Aorta (tissue), 5 donors: ENCODE measurements around the gene FKBP15. TPM values are rescaled to one million over a fixed set of nuclear protein-coding genes. Genes with fewer than 3 reads are reported as not detected.

Experiments
- ATAC-seq: fragments of 200-7000 bp; cut with Tn5 transposase; one replicate; pipeline ENCODE4 v1.9.1; 2022; ENCODE audit warnings: moderate library complexity; ENCODE audit not compliant: low FRiP score
- DNase-seq, 2 donors: peaks; one replicate each; pipeline ENCODE4 v3.0.0-alpha.2; 2020
- H3K27ac ChIP-seq, 2 donors: one replicate each; pipeline ENCODE4 v1.5.1; 2013; ENCODE audit warnings: low read length in 2 of 2, mild to moderate bottlenecking in 2 of 2, moderate library complexity in 2 of 2, control low read depth in 1 of 2, inconsistent platforms in 1 of 2, low read depth in 1 of 2
- H3K27me3 ChIP-seq, 2 donors: one replicate each; pipeline ENCODE4 v1.6.1; 2013; ENCODE audit warnings: control low read depth in 1 of 2, low read length in 1 of 2, mild to moderate bottlenecking in 1 of 2, moderate library complexity in 1 of 2; ENCODE audit not compliant: insufficient read depth in 2 of 2, control insufficient read depth in 1 of 2
- H3K36me3 ChIP-seq, 2 donors: one replicate each; pipeline ENCODE4 v1.6.1; 2013; ENCODE audit warnings: control low read depth in 1 of 2, low read length in 1 of 2, mild to moderate bottlenecking in 1 of 2; ENCODE audit not compliant: insufficient read depth in 2 of 2, control insufficient read depth in 1 of 2
- H3K4me1 ChIP-seq, 2 donors: one replicate each; pipeline ENCODE4 v1.6.1; 2013; ENCODE audit warnings: low read length in 2 of 2, control low read depth in 1 of 2, mild to moderate bottlenecking in 1 of 2, moderate library complexity in 1 of 2; ENCODE audit not compliant: insufficient read depth in 2 of 2, control insufficient read depth in 1 of 2
- H3K4me3 ChIP-seq, 2 donors: one replicate each; pipeline ENCODE4 v1.5.1; 2013; ENCODE audit warnings: low read length in 2 of 2, control low read depth in 1 of 2, mild to moderate bottlenecking in 1 of 2
- H3K9me3 ChIP-seq: one replicate; pipeline ENCODE4 v1.6.1; 2013; ENCODE audit warnings: mild to moderate bottlenecking, low read length; ENCODE audit not compliant: control insufficient read depth
- WGBS, 2 donors: extraction: QIAGEN DNeasy Blood & Tissue Kit; methylation state at CpG; one replicate each; pipeline ENCODE4 v1.1.7; 2013; 5-methylcytosine and 5-hydroxymethylcytosine counted together
- intact Hi-C, 2 donors: fragments of 100-400 bp; cut with DNase I; formaldehyde crosslinking; loops; one replicate each; pipeline versions ENCODE4 v1.14.2 to v1.15.0; 2022
- polyA plus RNA-seq, 2 donors: library from polyadenylated mRNA; stranded (reverse); fragments of 200-250 nt; gene quantifications; one replicate each; pipeline ENCODE4 v1.2.3, GENCODE V29; 2013
- total RNA-seq, 2 donors: library from RNA; stranded (reverse); fragmentation: NEBNext Ultra II Directional; extraction: Animal tissue kit (Norgen Biotek cat#: 25700); gene quantifications; one replicate each; pipeline ENCODE4 v1.2.1, GENCODE V29; 2021
- donor health status: healthy with polysubstance abuse.
- donor health status: Bipolar disorder and iron deficiency.
- donor health status: DM: no; HTN: no; CAD: no.
- donor health status: DM: no; HTN: no; CAD: no.
- donor health status: DM: yes; HTN: yes; CAD: no.

FKBP15 gene
- total and polyA plus RNA-seq, 4 donors = 8.4 to 48.3 (median 20.2) TPM

GRCh38 chr9:113222482-113222841 is 1.4 kb upstream of the FKBP15 start:
- intact Hi-C loops = no loop called here
- peaks cover 0 to 13% of the 10 kb centered on the region in 2 donors for H3K4me1 ChIP-seq
- H3K27me3 ChIP-seq = no peaks in the 10 kb centered on the region
- no peak overlapping the region for H3K27ac ChIP-seq
- WGBS, 2 donors = 33% methylated on average over 5 of the region's 5 CpGs
- peak overlapping the region in 1 of 2 donors; percentile 55 for H3K4me3 ChIP-seq
- no peaks in the 10 kb centered on the region for H3K9me3 ChIP-seq
- H3K36me3 ChIP-seq = no peaks in the 10 kb centered on the region
- no peak for ATAC-seq
- DNase-seq = no peak

DNA sequence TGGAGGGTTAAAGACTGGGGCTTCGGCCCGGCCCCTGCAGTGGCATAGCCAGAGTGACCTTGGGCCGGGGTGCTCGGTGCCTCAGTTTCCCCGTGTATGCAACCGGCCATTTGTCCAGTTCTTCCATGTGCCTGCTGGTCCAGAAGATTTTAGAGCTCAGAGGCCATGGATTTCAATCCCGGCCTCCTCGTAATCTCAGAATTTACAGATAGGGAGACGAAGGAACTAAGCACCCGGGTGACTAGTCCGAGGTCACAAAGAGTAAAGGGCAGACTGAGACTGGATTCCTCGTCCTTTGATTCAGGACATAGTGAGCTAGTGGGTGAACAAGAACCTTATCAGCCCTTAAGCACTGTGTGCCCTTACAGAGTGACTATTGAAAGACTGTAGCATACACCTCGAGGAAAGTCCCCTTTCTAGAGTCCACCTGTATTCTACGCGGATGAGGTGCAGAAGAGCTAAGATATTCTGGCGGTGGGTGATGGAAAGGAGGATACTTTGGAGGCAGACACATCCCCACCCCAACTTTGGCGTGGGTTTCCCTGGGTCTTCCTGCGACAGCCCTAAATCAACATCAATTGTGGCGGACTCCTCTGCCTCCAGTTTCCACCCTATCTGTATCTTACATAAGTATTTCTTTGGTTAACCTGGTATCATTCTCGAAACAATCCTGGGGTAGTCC is 864 bp upstream of the FKBP15 start:
- Histone ChIP-seq H3K4me3 (peak overlapping the region; percentile 55 to 82), H3K9me3 (no peaks in the 10 kb centered on the region), H3K4me1 (peaks cover 0 to 13% of the 10 kb centered on the region in 2 donors), H3K27me3 (no peaks in the 10 kb centered on the region), H3K27ac (peak overlapping the region in 1 of 2 donors; percentile 55), H3K36me3 (no peaks in the 10 kb centered on the region)
- intact Hi-C loops = loop anchor here in 1 of 2 donors (2.0 kb wide), 2 partner anchors 53 to 179 kb away; partner anchors contain the start of genes ALAD, CDC26 and PRPF4
- 6 to 7% methylated on average over 20 of the region's 20 CpGs for WGBS, 2 donors
- ATAC-seq (no peak), DNase-seq (no peak)

DNA sequence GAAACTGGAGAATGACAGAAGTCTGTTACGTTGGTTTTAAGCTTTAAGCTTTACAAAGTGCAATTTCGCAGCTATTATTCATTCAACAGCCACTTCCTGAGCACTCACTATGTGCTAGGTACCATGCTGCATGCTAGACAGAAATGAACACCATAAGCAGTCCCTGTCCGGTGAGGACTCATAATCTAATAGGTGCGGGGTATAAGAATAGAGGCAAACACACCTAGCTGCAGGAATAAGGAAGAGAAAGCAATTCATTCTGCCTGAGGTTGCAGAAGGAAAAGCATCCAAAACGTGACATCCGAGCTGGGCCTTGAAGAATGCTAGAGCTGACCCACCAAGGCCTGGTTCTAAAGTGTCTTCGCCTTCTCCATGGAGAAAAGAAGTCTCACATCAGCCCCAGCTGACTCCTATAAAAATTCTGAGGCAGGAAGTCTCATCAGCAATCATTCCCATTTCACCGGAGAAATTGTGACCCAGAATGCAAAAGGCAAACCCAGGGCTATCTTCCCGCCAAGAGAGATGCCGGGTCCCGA is 542 bp downstream of the FKBP15 start:
- Histone ChIP-seq H3K9me3 (no peaks in the 10 kb centered on the region), H3K4me3 (peak overlapping the region; percentile 42 to 76), H3K27ac (peak overlapping the region in 1 of 2 donors; percentile 30), H3K27me3 (no peaks in the 10 kb centered on the region), H3K4me1 (peaks cover 0 to 13% of the 10 kb centered on the region in 2 donors), H3K36me3 (no peaks in the 10 kb centered on the region)
- no peak for ATAC-seq
- WGBS, 2 donors = 7 to 8% methylated on average over 11 of the region's 11 CpGs
- intact Hi-C loops = loop anchor here in 1 of 2 donors (2.0 kb wide), 2 partner anchors 54 to 180 kb away; partner anchors contain the start of genes ALAD, CDC26 and PRPF4
- no peak for DNase-seq

GRCh38 chr9:113219969-113220368 is 1.1 kb downstream of the FKBP15 start:
- WGBS, 2 donors = 31 to 34% methylated on average over 1 of the region's 1 CpG
- ATAC-seq (no peak), DNase-seq (no peak)
- intact Hi-C loops = loop anchor here in 1 of 2 donors (2.0 kb wide), 2 partner anchors 55 to 181 kb away; partner anchors contain the start of genes ALAD, CDC26 and PRPF4
- peaks cover 0 to 13% of the 10 kb centered on the region in 2 donors for H3K4me1 ChIP-seq
- no peaks in the 10 kb centered on the region for H3K36me3 ChIP-seq
- no peaks in the 10 kb centered on the region for H3K9me3 ChIP-seq
- H3K4me3 ChIP-seq = peak overlapping the region in 1 of 2 donors; percentile 76
- H3K27ac ChIP-seq = no peak overlapping the region
- H3K27me3 ChIP-seq = no peaks in the 10 kb centered on the region

DNA sequence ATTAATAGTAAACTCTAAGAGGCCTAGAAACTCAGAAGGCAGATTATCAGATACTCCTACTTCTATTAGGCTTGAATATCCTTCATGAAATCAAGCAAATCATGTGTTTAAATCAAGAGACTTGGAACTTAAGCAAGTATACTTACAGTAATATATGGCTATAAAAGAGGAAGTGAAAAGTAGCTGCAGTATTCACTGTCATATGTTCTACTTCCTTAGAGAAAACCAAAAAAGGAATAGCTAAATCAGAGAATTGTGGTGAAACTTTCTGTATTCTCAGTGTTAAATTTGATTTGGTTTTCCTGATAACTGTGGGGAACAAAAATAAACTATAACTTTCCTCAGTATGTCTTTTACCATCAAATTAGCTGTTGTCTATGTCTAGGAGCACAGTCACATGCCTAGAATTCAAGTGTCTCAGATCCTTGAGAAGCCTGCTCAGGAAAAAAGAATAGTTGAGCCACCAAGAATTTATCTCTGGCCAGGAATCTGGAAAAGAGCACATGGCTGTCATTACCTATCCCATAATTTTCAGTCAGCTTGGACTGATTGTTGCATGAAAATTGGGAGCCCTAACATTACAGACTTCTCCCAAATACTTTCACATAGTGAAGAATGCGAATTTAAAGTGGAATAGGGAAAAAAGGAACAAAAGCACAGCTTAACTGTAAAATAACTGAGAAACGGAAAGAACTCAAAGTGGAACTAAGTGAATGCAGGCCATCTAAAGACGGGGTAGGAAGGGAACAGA is 1.7 kb downstream of the FKBP15 start:
- H3K9me3 ChIP-seq = no peaks in the 10 kb centered on the region
- H3K36me3 ChIP-seq = no peaks in the 10 kb centered on the region
- H3K4me1 ChIP-seq = peaks cover 0 to 13% of the 10 kb centered on the region in 2 donors
- ATAC-seq (no peak), DNase-seq (no peak)
- 75% methylated on average over 3 of the region's 3 CpGs for WGBS, 2 donors
- no peaks in the 10 kb centered on the region for H3K27me3 ChIP-seq
- H3K4me3 ChIP-seq = no peak overlapping the region
- H3K27ac ChIP-seq = no peak overlapping the region
- intact Hi-C loops = no loop called here

GRCh38 chr9:113216406-113216805 is 4.7 kb downstream of the FKBP15 start:
- Histone ChIP-seq H3K4me1 (peaks cover 0 to 9% of the 10 kb centered on the region in 2 donors), H3K27ac (no peak overlapping the region), H3K36me3 (no peaks in the 10 kb centered on the region), H3K9me3 (no peaks in the 10 kb centered on the region), H3K27me3 (no peaks in the 10 kb centered on the region), H3K4me3 (no peak overlapping the region)
- DNase-seq (no peak), ATAC-seq (no peak)
- 86 to 91% methylated on average over 3 of the region's 3 CpGs for WGBS, 2 donors
- intact Hi-C loops = no loop called here

DNA sequence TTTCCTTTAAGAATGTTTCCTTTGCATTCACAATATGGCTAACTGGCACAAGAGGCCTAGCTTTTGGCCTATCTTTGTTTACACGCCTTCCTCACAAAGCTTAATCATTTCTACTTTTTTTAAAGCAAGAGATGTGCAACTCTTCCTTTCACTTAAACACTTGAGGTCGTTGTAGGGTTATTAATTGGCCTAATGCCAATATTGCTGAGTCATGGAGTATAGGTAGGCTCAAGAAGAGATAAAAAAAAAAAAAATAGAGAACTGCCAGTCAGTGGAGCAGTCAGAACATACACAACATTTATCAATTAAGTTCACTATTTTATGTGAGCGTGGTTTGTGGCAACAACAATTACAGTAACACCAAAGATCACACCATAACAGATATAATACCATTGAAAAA is 5.9 kb downstream of the FKBP15 start:
- H3K4me3 ChIP-seq = no peak overlapping the region

DNA sequence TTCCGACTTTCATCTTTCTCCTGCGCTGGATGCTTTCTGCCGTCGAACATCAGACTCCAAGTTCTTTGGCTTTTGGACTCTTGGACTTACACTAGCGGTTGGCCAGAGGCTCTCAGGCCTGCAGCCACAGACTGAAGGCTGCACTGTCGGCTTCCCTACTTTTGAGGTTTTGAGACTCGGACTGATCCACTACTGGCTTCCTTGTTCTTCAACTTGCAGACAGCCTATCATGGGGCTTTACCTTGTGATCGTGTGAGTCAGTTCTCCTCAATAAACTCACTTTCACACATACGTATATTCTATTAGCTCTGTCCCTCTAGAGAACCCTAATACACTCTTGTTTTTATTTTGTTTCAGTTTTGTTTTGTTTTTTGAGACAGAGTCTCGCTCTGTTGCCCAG is 10.3 kb downstream of the FKBP15 start:
- WGBS, 2 donors = 91 to 95% methylated on average over 10 of the region's 10 CpGs
- no peaks in the 10 kb centered on the region for H3K27me3 ChIP-seq

More for the DNA sequence above, 5.9 kb downstream of the FKBP15 start:
- no peak for ATAC-seq
- no peaks in the 10 kb centered on the region for H3K27me3 ChIP-seq
- intact Hi-C loops = no loop called here
- H3K27ac ChIP-seq = no peak overlapping the region
- WGBS, 2 donors = 88 to 90% methylated on average over 3 of the region's 3 CpGs
- H3K4me1 ChIP-seq = peaks cover 0 to 8% of the 10 kb centered on the region in 2 donors
- H3K9me3 ChIP-seq = no peaks in the 10 kb centered on the region
- no peak for DNase-seq
- H3K36me3 ChIP-seq = no peaks in the 10 kb centered on the region

More for the DNA sequence above, 10.3 kb downstream of the FKBP15 start:
- Histone ChIP-seq H3K9me3 (no peaks in the 10 kb centered on the region), H3K4me3 (no peak overlapping the region), H3K4me1 (no peaks in the 10 kb centered on the region), H3K27ac (no peak overlapping the region), H3K36me3 (peaks cover 2 to 7% of the 10 kb centered on the region in 2 donors)
- no peak for ATAC-seq
- DNase-seq = peak in 1 of 2 donors; percentile 58
- intact Hi-C loops = no loop called here
